ENCODE results near the gene DHRSX. TPM values are rescaled to one million over a fixed set of nuclear protein-coding genes. Genes with fewer than 3 reads are reported as not detected.
"Not testable (repeated sequence)": the region's sequence is repeated elsewhere in the genome, so short reads cannot be mapped to it uniquely, and the experiment has no call there.

DHRSX gene
- total and polyA plus RNA-seq, 2 experiments from 2014 or later: 15.2 to 30.2 TPM

GRCh38 chrX:2370456-2370855, 130.3 kb downstream of the DHRSX start:
- no peaks in the 10 kb centered on the region for H3K9me3 ChIP-seq (ENCODE audit: low read depth)
- no peaks in the 10 kb centered on the region for H3F3A ChIP-seq (ENCODE audit: insufficient read depth)
- 0 out of 2 replicates have a peak, but pooled peaks cover 4% of the 10 kb centered on the region for H3K4me1 ChIP-seq (ENCODE audit: insufficient read depth)
- no peak overlapping the region for H3K27ac ChIP-seq
- no peaks in the 10 kb centered on the region for H3K27me3 ChIP-seq (replicated peaks; ENCODE audit: insufficient read depth)
- peak; percentile 40 for DNase-seq
- H3K9me2 ChIP-seq (ENCODE audit: insufficient read depth): no peaks in the 10 kb centered on the region
- H4K20me1 ChIP-seq (ENCODE audit: insufficient read depth): no peaks in the 10 kb centered on the region
- WGBS, 2 experiments (ENCODE audit: low coverage in 1 of 2, low lambda C conversion rate in 2 of 2, missing lambda C conversion rate in 2 of 2): 85 to 86% methylated on average over 8 of the region's 8 CpGs
- H3K4me2 ChIP-seq (ENCODE audit: unreplicated experiment): no peak overlapping the region
- H2AFZ ChIP-seq: no peak overlapping the region
- in situ Hi-C loops (cut with MboI): no loop called here
- H3K36me3 ChIP-seq (ENCODE audit: low read depth): no peaks in the 10 kb centered on the region
- TF ChIP-seq EZH2 (IDR thresholded peaks at IDR 0.05; ENCODE audit: insufficient read depth, poor library complexity, severe bottlenecking): no peak
- TF ChIP-seq EZH2phosphoT487 (IDR thresholded peaks at IDR 0.05; ENCODE audit: insufficient read depth, low read depth): no peak
- no peaks in the 10 kb centered on the region for H3K79me2 ChIP-seq (ENCODE audit: insufficient read depth)
- no peak overlapping the region for H3K4me3 ChIP-seq
- H3K9ac ChIP-seq: no peak overlapping the region

- Histone ChIP-seq H3K9me2 (ENCODE audit: insufficient read depth) (no peaks in the 10 kb centered on the region), H3K27ac (no peak overlapping the region), H3K36me3 (ENCODE audit: low read depth) (no peaks in the 10 kb centered on the region), H3K9ac (no peak overlapping the region), H3K4me2 (ENCODE audit: unreplicated experiment) (no peak overlapping the region), H3K4me3 (no peak overlapping the region), H3K4me1 (ENCODE audit: insufficient read depth) (0 out of 2 replicates have a peak, but pooled peaks cover 4% of the 10 kb centered on the region), H2AFZ (no peak overlapping the region), H3K9me3 (ENCODE audit: low read depth) (no peaks in the 10 kb centered on the region), H3K27me3 (replicated peaks; ENCODE audit: insufficient read depth) (no peaks in the 10 kb centered on the region), H3K79me2 (ENCODE audit: insufficient read depth) (no peaks in the 10 kb centered on the region), H3F3A (ENCODE audit: insufficient read depth) (no peaks in the 10 kb centered on the region), H4K20me1 (ENCODE audit: insufficient read depth) (no peaks in the 10 kb centered on the region)
- no peak for DNase-seq
- 94 to 97% methylated on average over 5 of the region's 5 CpGs for WGBS, 2 experiments (ENCODE audit: low coverage in 1 of 2, low lambda C conversion rate in 2 of 2, missing lambda C conversion rate in 2 of 2)
- TF ChIP-seq EZH2phosphoT487 (IDR thresholded peaks at IDR 0.05; ENCODE audit: insufficient read depth, low read depth) (no peak), EZH2 (IDR thresholded peaks at IDR 0.05; ENCODE audit: insufficient read depth, poor library complexity, severe bottlenecking) (no peak)
- in situ Hi-C loops (cut with MboI): no loop called here
Observed at GRCh38 chrX:2369206-2369605, 131.6 kb downstream of the DHRSX start.

- Histone ChIP-seq H3K4me1 (ENCODE audit: insufficient read depth) (no peaks in the 10 kb centered on the region), H4K20me1 (ENCODE audit: insufficient read depth) (no peaks in the 10 kb centered on the region), H3K27ac (no peak overlapping the region), H3F3A (ENCODE audit: insufficient read depth) (no peaks in the 10 kb centered on the region), H3K4me3 (no peak overlapping the region), H2AFZ (no peak overlapping the region), H3K9me2 (ENCODE audit: insufficient read depth) (no peaks in the 10 kb centered on the region), H3K9me3 (ENCODE audit: low read depth) (no peaks in the 10 kb centered on the region), H3K4me2 (ENCODE audit: unreplicated experiment) (no peak overlapping the region), H3K9ac (no peak overlapping the region), H3K79me2 (ENCODE audit: insufficient read depth) (no peaks in the 10 kb centered on the region), H3K36me3 (ENCODE audit: low read depth) (no peaks in the 10 kb centered on the region), H3K27me3 (replicated peaks; ENCODE audit: insufficient read depth) (no peaks in the 10 kb centered on the region)
- TF ChIP-seq EZH2phosphoT487 (IDR thresholded peaks at IDR 0.05; ENCODE audit: insufficient read depth, low read depth): no peak
- TF ChIP-seq EZH2 (IDR thresholded peaks at IDR 0.05; ENCODE audit: insufficient read depth, poor library complexity, severe bottlenecking): no peak
- WGBS, 2 experiments (ENCODE audit: low coverage in 1 of 2, low lambda C conversion rate in 2 of 2, missing lambda C conversion rate in 2 of 2): 95% methylated on average over 9 of the region's 9 CpGs
- no peak for DNase-seq
- in situ Hi-C loops (cut with MboI): no loop called here
Observed at GRCh38 chrX:2360731-2361130, 140.0 kb downstream of the DHRSX start.

GRCh38 chrX:2359522-2359921, 141.3 kb downstream of the DHRSX start:
- H3K27ac ChIP-seq; H2AFZ ChIP-seq; H3K9me2 ChIP-seq (ENCODE audit: insufficient read depth); H3K36me3 ChIP-seq (ENCODE audit: low read depth); H3K4me1 ChIP-seq (ENCODE audit: insufficient read depth); in situ Hi-C loops (cut with MboI); H3K9me3 ChIP-seq (ENCODE audit: low read depth); H4K20me1 ChIP-seq (ENCODE audit: insufficient read depth); H3K9ac ChIP-seq; H3K4me3 ChIP-seq; H3F3A ChIP-seq (ENCODE audit: insufficient read depth); H3K27me3 ChIP-seq (replicated peaks; ENCODE audit: insufficient read depth); H3K4me2 ChIP-seq (ENCODE audit: unreplicated experiment); H3K79me2 ChIP-seq (ENCODE audit: insufficient read depth); DNase-seq: not testable (repeated sequence)
- WGBS, 2 experiments (ENCODE audit: low coverage in 1 of 2, low lambda C conversion rate in 2 of 2, missing lambda C conversion rate in 2 of 2): 93 to 95% methylated on average over 4 of the region's 4 CpGs

Data from GM23248 (cell line).